HG03196 (cell line): Measurements from ENCODE around the gene SDCCAG8.

Source experiments
- ATAC-seq: cut with Tn5 transposase; IDR thresholded peaks from one replicate; pipeline ENCODE4 v1.9.1; 2021; ENCODE audit not compliant: unreplicated experiment

The SDCCAG8 gene

GRCh38 chr1:243535014-243535413 lies 279.2 kb downstream of the SDCCAG8 start:
- ATAC-seq: no peak

- no peak for ATAC-seq
Observed at GRCh38 chr1:243539636-243540035, 283.8 kb downstream of the SDCCAG8 start.

- ATAC-seq: no peak
Observed at GRCh38 chr1:243542739-243543415, 287.0 kb downstream of the SDCCAG8 start.

- ATAC-seq: no peak
Observed at GRCh38 chr1:243543501-243543900, 287.7 kb downstream of the SDCCAG8 start.

GRCh38 chr1:243546457-243546856 lies 290.6 kb downstream of the SDCCAG8 start:
- ATAC-seq: no peak

GRCh38 chr1:243547891-243548290 lies 292.1 kb downstream of the SDCCAG8 start:
- ATAC-seq: no peak

- ATAC-seq: no peak
Observed at GRCh38 chr1:243548516-243548915, 292.7 kb downstream of the SDCCAG8 start.

- no peak for ATAC-seq
Observed at GRCh38 chr1:243549108-243549507, 293.3 kb downstream of the SDCCAG8 start.
